K562 (cell line): Measurements from ENCODE around the gene ICA1. TPM values are rescaled to one million over a fixed set of nuclear protein-coding genes. Genes with fewer than 3 reads are reported as not detected.

ENCODE experiments used
- CSDE1 ChIP-seq, 2 experiments: fragments of 450-650 bp; IDR thresholded peaks; 2 replicates each; pipeline ENCODE4 v1.6.1; 2016; ENCODE audit warnings: mild to moderate bottlenecking in 1 of 2
- FOS ChIP-seq: IDR thresholded peaks from 3 replicates; pipeline ENCODE4 v1.6.1; 2011; ENCODE audit not compliant: insufficient read length; ENCODE audit errors: extremely low read depth
- HDAC3 ChIP-seq: fragments of 450-650 bp; IDR thresholded peaks from 2 replicates; pipeline ENCODE4 v1.6.1; 2018; ENCODE audit warnings: borderline replicate concordance, mild to moderate bottlenecking, moderate library complexity; ENCODE audit not compliant: partially characterized antibody
- KDM5B ChIP-seq: fragments of 200-600 bp; sonication (generic); IDR thresholded peaks from 2 replicates; pipeline ENCODE4 v1.6.1; 2012; ENCODE audit warnings: low read depth, mild to moderate bottlenecking, moderate library complexity, low read length, control low read depth, inconsistent platforms; ENCODE audit not compliant: insufficient replicate concordance
- MTA2 ChIP-seq: fragments of 450-650 bp; IDR thresholded peaks from 2 replicates; pipeline ENCODE4 v1.6.1; 2016; ENCODE audit warnings: low read depth
- REST ChIP-seq, 2 experiments: fragments of 450-650 bp; formaldehyde crosslinking in 1 of 2; IDR thresholded peaks; 2 replicates each; pipeline versions ENCODE4 v1.4.0 to v1.6.1; 2014 to 2020; ENCODE audit warnings: mild to moderate bottlenecking in 2 of 2, borderline replicate concordance in 1 of 2, low read depth in 1 of 2
- SMC3 ChIP-seq: conservative IDR thresholded peaks from 2 replicates; pipeline ENCODE4 v1.6.1; 2011; ENCODE audit warnings: low read depth, low read length, improper control_type of control experiment; ENCODE audit not compliant: insufficient read depth
- ZKSCAN8 ChIP-seq: fragments of 200-800 bp; sonication (Bioruptor generic); IDR thresholded peaks from 2 replicates; pipeline ENCODE4 v1.6.1; 2016; ENCODE audit warnings: missing genetic modification characterization, missing compliant biosample characterization
- ZNF140 ChIP-seq: fragments of 250-450 bp; sonication (Bioruptor Pico); IDR thresholded peaks from 2 replicates; pipeline ENCODE4 v1.8.0; 2021; ENCODE audit warnings: moderate library complexity, mild to moderate bottlenecking, inconsistent platforms
- ZNF239 ChIP-seq: fragments of 250-450 bp; sonication (Bioruptor Pico); IDR thresholded peaks from 2 replicates; pipeline ENCODE4 v1.4.0; 2020; ENCODE audit warnings: mild to moderate bottlenecking
- ZNF785 ChIP-seq: fragments of 250-450 bp; sonication (Bioruptor Pico); IDR thresholded peaks from 2 replicates; pipeline ENCODE4 v1.4.0; 2020; ENCODE audit warnings: mild to moderate bottlenecking
- polyA plus RNA-seq, 8 experiments: library from polyadenylated mRNA; depleted of rRNA in 4 of 8; stranded (reverse) in 5 of 8; unstranded in 3 of 8; fragments of >200 nt; fragmentation: Nextera tagmentation in 2 of 8; fragmentation: Illumina TruSeq in 1 of 8; extraction: Ambion mirVana in 2 of 8; extraction: Trizol in 1 of 8; gene quantifications; 2 replicates each; pipeline versions ENCODE4 v1.2.1 to v1.2.3, GENCODE V29; 2011 to 2014; ENCODE audit warnings: inconsistent platforms in 1 of 8, missing spikeins in 1 of 8
- total RNA-seq, 7 experiments: library from RNA; depleted of rRNA in 6 of 7; stranded (reverse); fragments of >200 nt in 6 of 7; fragmentation: Illumina TruSeq in 2 of 7; extraction: Trizol in 2 of 7; gene quantifications; 2 replicates each; pipeline versions ENCODE4 v1.2.1 to v1.2.3, GENCODE V29; 2011 to 2021; ENCODE audit warnings: low replicate concordance in 1 of 7
- TF ChIP-seq, protein P1 (sequence below): fragments of 450-650 bp; formaldehyde crosslinking; IDR thresholded peaks from 2 replicates; pipeline ENCODE4 v1.4.0; 2020; ENCODE audit warnings: mild to moderate bottlenecking, moderate library complexity
- TF ChIP-seq, protein P2 (sequence below): IDR thresholded peaks from 2 replicates; pipeline ENCODE4 v1.6.1; 2011; ENCODE audit warnings: borderline replicate concordance, low read depth, mild to moderate bottlenecking, moderate library complexity, low read length; ENCODE audit not compliant: insufficient read depth, poor library complexity, severe bottlenecking

ICA1 gene
- total and polyA plus RNA-seq, 9 of the 15 experiments (the other 6 are each of a cell fraction or from before 2014, with no cell fraction given), result 7.1 to 22.3 (median 16.4) TPM

DNA sequence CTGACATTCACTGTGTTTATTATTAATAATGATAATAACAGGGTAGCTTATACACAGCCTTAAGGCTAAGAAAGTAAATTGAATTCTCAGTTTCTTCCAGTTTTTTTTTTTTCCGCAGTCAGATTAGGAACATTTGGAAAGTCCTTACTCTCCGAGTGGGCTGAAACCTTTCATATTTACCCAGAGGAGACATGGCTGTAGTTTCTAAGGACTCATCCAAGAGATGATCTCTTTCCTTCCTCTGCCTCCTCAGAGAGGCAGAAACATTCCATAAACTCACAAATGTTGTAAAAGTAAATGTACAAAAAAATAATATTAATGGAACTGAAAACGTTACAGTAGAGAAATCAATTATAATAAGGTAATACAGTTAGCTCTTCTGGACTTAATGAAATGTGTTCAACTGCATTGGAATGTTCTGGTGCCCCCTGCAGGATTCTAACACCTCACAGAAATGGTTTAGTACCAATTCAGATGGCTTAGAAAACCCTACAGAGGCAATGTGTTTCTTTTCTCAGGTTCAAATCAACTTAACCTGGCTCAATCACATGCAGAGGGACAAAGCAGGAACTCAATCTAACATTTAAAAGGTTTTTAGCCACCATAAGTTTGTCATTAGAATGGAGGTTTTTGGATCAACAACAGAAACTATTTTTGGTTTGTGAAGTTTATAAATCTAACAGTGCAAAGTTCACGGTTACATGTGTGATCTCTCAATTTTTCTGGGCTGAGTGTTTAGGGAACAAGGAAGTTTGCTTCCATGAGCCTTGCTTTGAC, 71.7 kb downstream of the ICA1 start (continued):
- no peak for TF ChIP-seq ZKSCAN8 (CRISPR knock-in tag)
- no peak for TF ChIP-seq KDM5B
- TF ChIP-seq HDAC3, result no peak
- TF ChIP-seq, protein P1, sequence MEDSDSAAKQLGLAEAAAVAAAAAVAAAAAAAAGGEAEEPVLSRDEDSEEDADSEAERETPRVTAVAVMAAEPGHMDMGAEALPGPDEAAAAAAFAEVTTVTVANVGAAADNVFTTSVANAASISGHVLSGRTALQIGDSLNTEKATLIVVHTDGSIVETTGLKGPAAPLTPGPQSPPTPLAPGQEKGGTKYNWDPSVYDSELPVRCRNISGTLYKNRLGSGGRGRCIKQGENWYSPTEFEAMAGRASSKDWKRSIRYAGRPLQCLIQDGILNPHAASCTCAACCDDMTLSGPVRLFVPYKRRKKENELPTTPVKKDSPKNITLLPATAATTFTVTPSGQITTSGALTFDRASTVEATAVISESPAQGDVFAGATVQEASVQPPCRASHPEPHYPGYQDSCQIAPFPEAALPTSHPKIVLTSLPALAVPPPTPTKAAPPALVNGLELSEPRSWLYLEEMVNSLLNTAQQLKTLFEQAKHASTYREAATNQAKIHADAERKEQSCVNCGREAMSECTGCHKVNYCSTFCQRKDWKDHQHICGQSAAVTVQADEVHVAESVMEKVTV (CRISPR knock-in tag), result peak; percentile 88
- no peak for TF ChIP-seq FOS
- TF ChIP-seq MTA2, result no peak
- no peak for TF ChIP-seq ZNF140 (CRISPR knock-in tag)
- no peak for TF ChIP-seq ZNF785 (CRISPR knock-in tag)
- TF ChIP-seq REST (IDR thresholded peaks at IDR 0.05; ENCODE audit: borderline replicate concordance), result peak; percentile 75
- TF ChIP-seq REST (CRISPR knock-in tag; IDR thresholded peaks at IDR 0.05; ENCODE audit: low read depth), result no peak
- TF ChIP-seq ZNF239 (CRISPR knock-in tag), result no peak
- no peak for TF ChIP-seq CSDE1 (IDR thresholded peaks at IDR 0.05)
- TF ChIP-seq, protein P2, sequence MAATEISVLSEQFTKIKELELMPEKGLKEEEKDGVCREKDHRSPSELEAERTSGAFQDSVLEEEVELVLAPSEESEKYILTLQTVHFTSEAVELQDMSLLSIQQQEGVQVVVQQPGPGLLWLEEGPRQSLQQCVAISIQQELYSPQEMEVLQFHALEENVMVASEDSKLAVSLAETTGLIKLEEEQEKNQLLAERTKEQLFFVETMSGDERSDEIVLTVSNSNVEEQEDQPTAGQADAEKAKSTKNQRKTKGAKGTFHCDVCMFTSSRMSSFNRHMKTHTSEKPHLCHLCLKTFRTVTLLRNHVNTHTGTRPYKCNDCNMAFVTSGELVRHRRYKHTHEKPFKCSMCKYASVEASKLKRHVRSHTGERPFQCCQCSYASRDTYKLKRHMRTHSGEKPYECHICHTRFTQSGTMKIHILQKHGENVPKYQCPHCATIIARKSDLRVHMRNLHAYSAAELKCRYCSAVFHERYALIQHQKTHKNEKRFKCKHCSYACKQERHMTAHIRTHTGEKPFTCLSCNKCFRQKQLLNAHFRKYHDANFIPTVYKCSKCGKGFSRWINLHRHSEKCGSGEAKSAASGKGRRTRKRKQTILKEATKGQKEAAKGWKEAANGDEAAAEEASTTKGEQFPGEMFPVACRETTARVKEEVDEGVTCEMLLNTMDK, result peak; percentile 72
- peak; percentile 67 for TF ChIP-seq SMC3
